GM12872 (cell line): ENCODE results near the gene PRKAB1.

Source experiments
- CTCF ChIP-seq: IDR thresholded peaks from 3 replicates; pipeline ENCODE4 v1.5.1; 2011; ENCODE audit warnings: low read depth, mild to moderate bottlenecking, low read length, moderate library complexity; ENCODE audit not compliant: insufficient read depth

The PRKAB1 gene, protein sequence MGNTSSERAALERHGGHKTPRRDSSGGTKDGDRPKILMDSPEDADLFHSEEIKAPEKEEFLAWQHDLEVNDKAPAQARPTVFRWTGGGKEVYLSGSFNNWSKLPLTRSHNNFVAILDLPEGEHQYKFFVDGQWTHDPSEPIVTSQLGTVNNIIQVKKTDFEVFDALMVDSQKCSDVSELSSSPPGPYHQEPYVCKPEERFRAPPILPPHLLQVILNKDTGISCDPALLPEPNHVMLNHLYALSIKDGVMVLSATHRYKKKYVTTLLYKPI

DNA sequence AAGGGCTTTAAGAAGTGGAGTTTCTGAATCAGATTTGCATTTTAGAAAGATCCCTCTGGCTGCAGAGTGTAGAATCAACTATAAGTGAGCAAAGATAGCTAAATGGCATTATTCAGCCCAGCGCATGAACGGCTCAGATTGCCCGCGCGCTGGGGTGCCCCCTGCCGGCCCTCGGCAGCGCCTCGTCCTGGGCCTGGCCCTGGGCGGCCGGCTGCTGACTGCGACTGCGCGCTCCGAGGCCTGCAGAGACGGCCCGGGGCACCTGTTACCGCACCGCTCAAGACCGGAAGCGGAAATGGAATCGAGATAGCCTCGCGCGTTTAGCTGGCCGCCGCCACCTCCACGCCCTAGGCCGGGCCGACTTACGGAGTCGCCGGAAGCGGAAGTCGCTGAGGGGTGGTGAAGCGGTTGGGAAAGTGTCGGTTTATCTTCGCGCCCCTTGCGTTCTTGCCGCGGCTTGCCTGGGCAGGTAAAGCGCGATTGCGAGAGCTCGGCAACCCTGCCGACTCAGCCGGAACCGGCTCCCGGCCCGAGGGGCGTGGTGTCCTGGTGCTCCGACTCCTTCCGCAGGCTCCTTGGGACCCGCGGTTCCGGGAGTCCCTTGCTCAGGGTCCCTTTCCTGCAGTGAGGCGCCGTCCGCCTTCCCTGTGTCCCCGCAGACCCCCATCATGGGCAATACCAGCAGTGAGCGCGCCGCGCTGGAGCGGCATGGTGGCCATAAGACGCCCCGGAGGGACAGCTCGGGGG, at the start of gene PRKAB1:
TSS of gene PRKAB1 (plus strand) at position 557 of the 747 bp plus-strand sequence. CDS start at position 669, 112 bp downstream.
- peak; percentile 85 for TF ChIP-seq CTCF

DNA sequence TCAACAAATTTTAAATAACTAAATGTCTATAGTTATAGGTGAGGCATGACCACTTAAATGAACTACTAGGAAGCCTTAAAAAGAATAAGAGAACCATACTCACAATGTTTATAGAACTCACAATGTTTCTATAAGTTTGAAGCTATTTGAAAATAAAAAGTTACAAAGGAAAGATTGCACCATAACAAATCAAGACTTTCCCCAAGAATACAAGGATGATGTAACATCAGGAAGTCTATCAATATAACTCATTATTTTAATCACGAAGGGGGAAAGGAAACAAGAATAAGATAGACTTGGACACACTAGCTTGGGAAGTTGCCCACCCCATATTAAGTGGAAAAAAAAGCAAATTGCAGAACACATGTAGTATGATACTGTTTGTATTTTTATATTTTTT, 47.4 kb upstream of the PRKAB1 start:
- no peak for TF ChIP-seq CTCF

DNA sequence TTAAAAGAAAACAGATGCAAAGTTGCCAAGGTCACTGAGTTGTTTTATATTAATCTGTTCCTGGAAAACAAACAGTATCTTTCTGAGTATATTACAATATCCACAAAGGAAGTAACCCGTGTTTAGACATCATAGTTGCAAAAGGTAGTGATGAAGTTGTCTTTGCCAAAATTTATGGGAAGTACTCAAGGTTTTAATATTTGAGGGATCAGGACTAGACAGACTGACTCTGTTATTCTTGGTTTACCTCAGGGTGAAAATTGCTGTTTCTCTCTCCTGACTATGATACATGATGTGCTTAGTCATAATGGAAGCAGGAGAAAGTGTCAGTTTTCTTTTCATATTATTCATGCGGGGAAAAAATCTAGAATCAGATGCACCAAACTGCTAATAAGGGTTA, 46.1 kb upstream of the PRKAB1 start:
- no peak for TF ChIP-seq CTCF

- no peak for TF ChIP-seq CTCF
Observed at GRCh38 chr12:119624966-119625365, 43.0 kb upstream of the PRKAB1 start.

- TF ChIP-seq CTCF: no peak
Observed at GRCh38 chr12:119627019-119627643, 40.8 kb upstream of the PRKAB1 start.

DNA sequence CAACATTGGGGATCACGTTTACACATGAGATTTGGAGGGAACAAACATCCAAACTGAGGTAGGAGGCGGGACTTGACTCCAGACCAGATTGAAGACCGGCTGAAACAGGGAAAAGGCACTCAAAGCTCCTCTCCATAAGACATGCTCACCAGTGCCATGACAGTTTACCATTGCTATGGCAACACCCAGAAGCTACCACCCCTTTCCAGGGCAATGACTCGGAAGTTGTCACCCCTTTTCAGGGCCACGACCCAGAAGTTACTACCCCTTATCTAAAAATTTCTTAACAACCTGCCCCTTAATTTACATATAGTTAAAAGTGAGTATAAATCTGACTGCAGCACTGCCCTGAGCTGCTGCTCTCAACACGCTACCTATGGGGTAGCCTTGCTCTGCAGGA, 40.2 kb upstream of the PRKAB1 start:
- no peak for TF ChIP-seq CTCF

DNA sequence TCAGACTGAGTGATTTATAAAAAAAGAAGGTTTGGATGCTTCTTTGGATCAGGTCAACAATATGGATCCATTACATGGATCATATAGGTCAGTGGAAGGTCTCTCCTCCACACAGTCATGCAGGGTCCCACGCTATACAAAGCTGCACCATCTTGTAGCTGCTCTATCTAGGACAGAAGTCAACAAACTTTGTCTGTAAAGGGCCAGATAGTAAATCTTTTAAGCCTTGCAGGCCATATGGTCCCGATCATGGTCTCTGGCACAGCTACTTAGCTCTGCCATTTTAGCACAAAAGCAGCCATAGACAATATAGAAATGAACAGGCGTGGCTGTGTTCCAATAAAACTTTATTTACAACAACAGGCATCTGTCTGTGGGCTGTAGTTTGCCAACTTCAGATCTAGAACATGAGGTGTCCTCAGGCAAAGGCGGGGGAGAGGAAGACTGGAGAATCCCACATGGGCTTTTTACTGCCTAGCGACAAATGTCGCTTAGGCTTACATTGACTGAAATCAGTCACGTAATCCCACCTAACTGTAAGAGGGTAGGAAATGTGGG, 37.6 kb upstream of the PRKAB1 start:
- TF ChIP-seq CTCF: no peak
